NCI-H524 (cell line): ENCODE data around the gene VWA8.
"Not testable (repeated sequence)": the region's sequence is repeated elsewhere in the genome, so short reads cannot be mapped to it uniquely, and the experiment has no call there.

Experiments
- DNase-seq, 2 experiments: peaks; one replicate each; lab custom pipeline; 2025; lab: John Stamatoyannopoulos, UW

Gene VWA8

GRCh38 chr13:41966671-41967070 lies 5.8 kb upstream of the VWA8 start:
- no peak for DNase-seq

- no peak for DNase-seq
Measured at GRCh38 chr13:41962994-41963393, 2.1 kb upstream of the VWA8 start.

- no peak for DNase-seq
Measured at GRCh38 chr13:41961466-41961760, 504 bp upstream of the VWA8 start.

- DNase-seq = peak in 1 of 2 experiments; percentile 19
Measured at GRCh38 chr13:41960211-41960636, 685 bp downstream of the VWA8 start.

- no peak for DNase-seq
Measured at GRCh38 chr13:41956272-41956671, 4.6 kb downstream of the VWA8 start.

- no peak for DNase-seq
Measured at GRCh38 chr13:41955605-41956004, 5.3 kb downstream of the VWA8 start.

GRCh38 chr13:41954226-41954625 lies 6.7 kb downstream of the VWA8 start:
- no peak for DNase-seq

GRCh38 chr13:41952749-41953148 lies 8.2 kb downstream of the VWA8 start:
- no peak for DNase-seq

- DNase-seq = not testable (repeated sequence)
Measured at GRCh38 chr13:41949104-41949503, 11.8 kb downstream of the VWA8 start.

GRCh38 chr13:41945926-41946325 lies 15.0 kb downstream of the VWA8 start:
- no peak for DNase-seq

GRCh38 chr13:41944635-41945397 lies 16.1 kb downstream of the VWA8 start:
- DNase-seq = no peak

- no peak for DNase-seq
Measured at GRCh38 chr13:41944229-41944628, 16.7 kb downstream of the VWA8 start.

GRCh38 chr13:41942462-41943094 lies 18.3 kb downstream of the VWA8 start:
- DNase-seq = peak; percentile 57 to 80

GRCh38 chr13:41941174-41941573 lies 19.7 kb downstream of the VWA8 start:
- DNase-seq = no peak

- DNase-seq = peak in 1 of 2 experiments; percentile 63
Measured at GRCh38 chr13:41939398-41939797, 21.5 kb downstream of the VWA8 start.

- no peak for DNase-seq
Measured at GRCh38 chr13:41938918-41939317, 22.0 kb downstream of the VWA8 start.

GRCh38 chr13:41937388-41937787 lies 23.5 kb downstream of the VWA8 start:
- DNase-seq = no peak

- DNase-seq = no peak
Measured at GRCh38 chr13:41935501-41935900, 25.4 kb downstream of the VWA8 start.

GRCh38 chr13:41934994-41935393 lies 25.9 kb downstream of the VWA8 start:
- no peak for DNase-seq

- DNase-seq = no peak
Measured at GRCh38 chr13:41934120-41934519, 26.8 kb downstream of the VWA8 start.

GRCh38 chr13:41931337-41931736 lies 29.6 kb downstream of the VWA8 start:
- DNase-seq = no peak

- DNase-seq = no peak
Measured at GRCh38 chr13:41930154-41930553, 30.8 kb downstream of the VWA8 start.

- no peak for DNase-seq
Measured at GRCh38 chr13:41928323-41928722, 32.6 kb downstream of the VWA8 start.

GRCh38 chr13:41925014-41925413 lies 35.9 kb downstream of the VWA8 start:
- no peak for DNase-seq
